Liver (tissue), 9 donors: ENCODE data around the gene MEF2B. TPM values are rescaled to one million over a fixed set of nuclear protein-coding genes. Genes with fewer than 3 reads are reported as not detected.

Source experiments
- DNase-seq: peaks from one replicate; pipeline ENCODE4 v3.0.0-alpha.2; 2017; ENCODE audit warnings: low spot score
- H3K27ac ChIP-seq, 2 donors: one replicate each; pipeline ENCODE4 v1.7.0; 2013; ENCODE audit warnings: inconsistent platforms in 2 of 2, low read length in 2 of 2, control low read depth in 1 of 2, low read depth in 1 of 2, mild to moderate bottlenecking in 1 of 2
- H3K27me3 ChIP-seq, 4 donors: one replicate each; pipeline versions ENCODE4 v1.6.1 to v1.7.0; 2013; ENCODE audit warnings: low read length in 3 of 4, inconsistent platforms in 1 of 4, mild to moderate bottlenecking in 1 of 4, moderate library complexity in 1 of 4; ENCODE audit not compliant: control insufficient read depth in 4 of 4, insufficient read depth in 4 of 4
- H3K36me3 ChIP-seq, 4 donors: one replicate each; pipeline versions ENCODE4 v1.6.1 to v1.7.0; 2013; ENCODE audit warnings: low read length in 3 of 4, mild to moderate bottlenecking in 3 of 4, low read depth in 1 of 4, moderate library complexity in 1 of 4; ENCODE audit not compliant: control insufficient read depth in 4 of 4, insufficient read depth in 3 of 4
- H3K4me1 ChIP-seq, 4 donors: one replicate each; pipeline versions ENCODE4 v1.6.1 to v1.7.0; 2013; ENCODE audit warnings: low read length in 3 of 4, mild to moderate bottlenecking in 3 of 4, moderate library complexity in 1 of 4; ENCODE audit not compliant: control insufficient read depth in 4 of 4, insufficient read depth in 4 of 4
- H3K4me3 ChIP-seq, 3 donors: one replicate each; pipeline versions ENCODE4 v1.6.1 to v1.7.0; 2013; ENCODE audit warnings: low read length in 3 of 3, control low read depth in 1 of 3, low read depth in 1 of 3, mild to moderate bottlenecking in 1 of 3
- H3K9ac ChIP-seq, 2 donors: one replicate each; pipeline ENCODE4 v1.7.0; 2013; ENCODE audit warnings: low read length in 2 of 2, mild to moderate bottlenecking in 2 of 2, moderate library complexity in 2 of 2, control low read depth in 1 of 2, low read depth in 1 of 2
- H3K9me3 ChIP-seq, 4 donors: one replicate each; pipeline versions ENCODE4 v1.6.1 to v1.7.0; 2013; ENCODE audit warnings: low read length in 3 of 4; ENCODE audit not compliant: control insufficient read depth in 4 of 4
- CTCF ChIP-seq: fragments of 150-350 bp; IDR thresholded peaks from 2 replicates; pipeline ENCODE4 v1.5.1; 2017; ENCODE audit warnings: improper control_type of control experiment, low read depth, low read length; ENCODE audit not compliant: missing input control
- EGR1 ChIP-seq, 2 donors: IDR thresholded peaks; 2 replicates each; pipeline ENCODE4 v1.6.1; 2016 to 2018; ENCODE audit warnings: antibody characterized with exemption in 2 of 2, low read depth in 2 of 2
- FOXA1 ChIP-seq: IDR thresholded peaks from 2 replicates; pipeline ENCODE4 v1.6.1; 2016; ENCODE audit warnings: antibody characterized with exemption
- FOXA2 ChIP-seq: IDR thresholded peaks from 2 replicates; pipeline ENCODE4 v1.6.1; 2016; ENCODE audit warnings: antibody characterized with exemption
- GABPA ChIP-seq, 2 donors: IDR thresholded peaks in 1 of 2; conservative IDR thresholded peaks in 1 of 2; 2 replicates each; pipeline ENCODE4 v1.6.1; 2016; ENCODE audit warnings: antibody characterized with exemption in 2 of 2, mild to moderate bottlenecking in 1 of 2, moderate library complexity in 1 of 2
- HNF4A ChIP-seq, 2 donors: conservative IDR thresholded peaks; 2 replicates each; pipeline ENCODE4 v1.6.1; 2016; ENCODE audit warnings: antibody characterized with exemption in 2 of 2, mild to moderate bottlenecking in 2 of 2
- HNF4G ChIP-seq: IDR thresholded peaks from 2 replicates; pipeline ENCODE4 v1.6.1; 2016; ENCODE audit warnings: antibody characterized with exemption
- JUND ChIP-seq, 2 donors: IDR thresholded peaks; 2 replicates each; pipeline ENCODE4 v1.6.1; 2016; ENCODE audit warnings: antibody characterized with exemption in 2 of 2
- RAD21 ChIP-seq, 2 donors: IDR thresholded peaks; 2 replicates each; pipeline ENCODE4 v1.6.1; 2016; ENCODE audit warnings: antibody characterized with exemption in 2 of 2, mild to moderate bottlenecking in 2 of 2
- RXRA ChIP-seq, 2 donors: IDR thresholded peaks; 2 replicates each; pipeline ENCODE4 v1.6.1; 2017 to 2018; ENCODE audit warnings: antibody characterized with exemption in 2 of 2, mild to moderate bottlenecking in 1 of 2
- SP1 ChIP-seq: IDR thresholded peaks from 2 replicates; pipeline ENCODE4 v1.6.1; 2018; ENCODE audit warnings: antibody characterized with exemption, mild to moderate bottlenecking
- WGBS: extraction: QIAGEN DNeasy Blood & Tissue Kit; methylation state at CpG from one replicate; pipeline ENCODE4 v1.1.7; 2013; 5-methylcytosine and 5-hydroxymethylcytosine counted together
- polyA plus RNA-seq, 2 donors: library from polyadenylated mRNA; stranded (reverse) in 1 of 2; unstranded in 1 of 2; fragments of 200-250 nt in 1 of 2; fragments of >200 nt in 1 of 2; fragmentation: Nextera tagmentation in 1 of 2; extraction: Ambion mirVana in 1 of 2; gene quantifications; one replicate each; pipeline versions ENCODE4 v1.2.1 to v1.2.3, GENCODE V29; 2013 to 2015
- total RNA-seq, 2 donors: library from RNA; depleted of rRNA; stranded (reverse); fragments of >200 nt; gene quantifications; one replicate each; pipeline ENCODE4 v1.2.3, GENCODE V29; 2014
- TF ChIP-seq, protein P1 (sequence below): IDR thresholded peaks from 2 replicates; pipeline ENCODE4 v1.6.1; 2016; ENCODE audit warnings: antibody characterized with exemption
- TF ChIP-seq, protein P2 (sequence below): IDR thresholded peaks from 2 replicates; pipeline ENCODE4 v1.6.1; 2016; ENCODE audit warnings: antibody characterized with exemption, mild to moderate bottlenecking
- TF ChIP-seq, protein P3 (sequence below): IDR thresholded peaks from 2 replicates; pipeline ENCODE4 v1.6.1; 2016; ENCODE audit warnings: antibody characterized with exemption
- donor health status: healthy.
- donor health status: healthy.
- donor health status: healthy.
- donor health status: healthy.
- donor health status: healthy.

MEF2B gene
- total and polyA plus RNA-seq, 4 donors, result 0.08 to 0.39 (median 0.30) TPM; not detected in 1

DNA sequence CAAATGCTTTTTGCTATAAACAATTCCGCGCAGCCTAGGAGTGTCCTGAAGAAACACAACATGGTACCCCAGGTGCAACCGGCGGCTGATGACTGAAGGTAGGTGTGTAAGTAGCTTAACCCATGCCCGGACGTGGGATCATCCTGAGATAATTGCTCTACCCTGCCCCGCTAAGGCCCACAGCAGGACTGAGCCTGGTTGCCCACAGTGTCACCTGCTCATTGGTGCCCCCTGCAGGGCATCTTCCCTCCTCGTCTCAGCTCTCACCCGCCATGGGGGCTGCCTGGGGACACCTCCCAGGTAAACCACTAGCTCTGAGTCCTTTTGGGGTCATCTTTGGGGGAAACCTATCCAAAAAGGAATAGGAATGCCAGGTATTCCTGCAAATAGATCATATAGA is 54.1 kb downstream of the MEF2B start:
- Histone ChIP-seq H3K4me1 (peaks cover 0 to 26% (median 15%) of the 10 kb centered on the region in 4 donors), H3K9ac (no peak overlapping the region), H3K36me3 (peaks cover 0 to 11% (median 1%) of the 10 kb centered on the region in 4 donors), H3K27ac (no peak overlapping the region), H3K9me3 (no peaks in the 10 kb centered on the region), H3K27me3 (no peaks in the 10 kb centered on the region), H3K4me3 (no peak overlapping the region)
- peak; percentile 77 for DNase-seq
- WGBS, result 74% methylated on average over 9 of the region's 9 CpGs
- no peak for TF ChIP-seq HNF4G
- TF ChIP-seq EGR1 (IDR thresholded peaks at IDR 0.05; ENCODE audit: low read depth in 2 of 2), result no peak
- TF ChIP-seq FOXA2, result no peak
- TF ChIP-seq CTCF, result peak; percentile 54
- TF ChIP-seq, protein P1, sequence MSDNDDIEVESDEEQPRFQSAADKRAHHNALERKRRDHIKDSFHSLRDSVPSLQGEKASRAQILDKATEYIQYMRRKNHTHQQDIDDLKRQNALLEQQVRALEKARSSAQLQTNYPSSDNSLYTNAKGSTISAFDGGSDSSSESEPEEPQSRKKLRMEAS, result no peak
- TF ChIP-seq, protein P2, sequence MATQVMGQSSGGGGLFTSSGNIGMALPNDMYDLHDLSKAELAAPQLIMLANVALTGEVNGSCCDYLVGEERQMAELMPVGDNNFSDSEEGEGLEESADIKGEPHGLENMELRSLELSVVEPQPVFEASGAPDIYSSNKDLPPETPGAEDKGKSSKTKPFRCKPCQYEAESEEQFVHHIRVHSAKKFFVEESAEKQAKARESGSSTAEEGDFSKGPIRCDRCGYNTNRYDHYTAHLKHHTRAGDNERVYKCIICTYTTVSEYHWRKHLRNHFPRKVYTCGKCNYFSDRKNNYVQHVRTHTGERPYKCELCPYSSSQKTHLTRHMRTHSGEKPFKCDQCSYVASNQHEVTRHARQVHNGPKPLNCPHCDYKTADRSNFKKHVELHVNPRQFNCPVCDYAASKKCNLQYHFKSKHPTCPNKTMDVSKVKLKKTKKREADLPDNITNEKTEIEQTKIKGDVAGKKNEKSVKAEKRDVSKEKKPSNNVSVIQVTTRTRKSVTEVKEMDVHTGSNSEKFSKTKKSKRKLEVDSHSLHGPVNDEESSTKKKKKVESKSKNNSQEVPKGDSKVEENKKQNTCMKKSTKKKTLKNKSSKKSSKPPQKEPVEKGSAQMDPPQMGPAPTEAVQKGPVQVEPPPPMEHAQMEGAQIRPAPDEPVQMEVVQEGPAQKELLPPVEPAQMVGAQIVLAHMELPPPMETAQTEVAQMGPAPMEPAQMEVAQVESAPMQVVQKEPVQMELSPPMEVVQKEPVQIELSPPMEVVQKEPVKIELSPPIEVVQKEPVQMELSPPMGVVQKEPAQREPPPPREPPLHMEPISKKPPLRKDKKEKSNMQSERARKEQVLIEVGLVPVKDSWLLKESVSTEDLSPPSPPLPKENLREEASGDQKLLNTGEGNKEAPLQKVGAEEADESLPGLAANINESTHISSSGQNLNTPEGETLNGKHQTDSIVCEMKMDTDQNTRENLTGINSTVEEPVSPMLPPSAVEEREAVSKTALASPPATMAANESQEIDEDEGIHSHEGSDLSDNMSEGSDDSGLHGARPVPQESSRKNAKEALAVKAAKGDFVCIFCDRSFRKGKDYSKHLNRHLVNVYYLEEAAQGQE, result no peak
- TF ChIP-seq, protein P3, sequence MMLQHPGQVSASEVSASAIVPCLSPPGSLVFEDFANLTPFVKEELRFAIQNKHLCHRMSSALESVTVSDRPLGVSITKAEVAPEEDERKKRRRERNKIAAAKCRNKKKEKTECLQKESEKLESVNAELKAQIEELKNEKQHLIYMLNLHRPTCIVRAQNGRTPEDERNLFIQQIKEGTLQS, result no peak
- no peak for TF ChIP-seq GABPA (IDR thresholded peaks at IDR 0.05 in 1 of 2, conservative IDR thresholded peaks at IDR 0.05 in 1 of 2)
- TF ChIP-seq SP1, result no peak
- TF ChIP-seq RXRA (IDR thresholded peaks at IDR 0.05), result no peak
- TF ChIP-seq HNF4A (conservative IDR thresholded peaks at IDR 0.05), result no peak
- TF ChIP-seq RAD21 (IDR thresholded peaks at IDR 0.05), result peak; percentile 72 to 75
- no peak for TF ChIP-seq JUND (IDR thresholded peaks at IDR 0.05)

DNA sequence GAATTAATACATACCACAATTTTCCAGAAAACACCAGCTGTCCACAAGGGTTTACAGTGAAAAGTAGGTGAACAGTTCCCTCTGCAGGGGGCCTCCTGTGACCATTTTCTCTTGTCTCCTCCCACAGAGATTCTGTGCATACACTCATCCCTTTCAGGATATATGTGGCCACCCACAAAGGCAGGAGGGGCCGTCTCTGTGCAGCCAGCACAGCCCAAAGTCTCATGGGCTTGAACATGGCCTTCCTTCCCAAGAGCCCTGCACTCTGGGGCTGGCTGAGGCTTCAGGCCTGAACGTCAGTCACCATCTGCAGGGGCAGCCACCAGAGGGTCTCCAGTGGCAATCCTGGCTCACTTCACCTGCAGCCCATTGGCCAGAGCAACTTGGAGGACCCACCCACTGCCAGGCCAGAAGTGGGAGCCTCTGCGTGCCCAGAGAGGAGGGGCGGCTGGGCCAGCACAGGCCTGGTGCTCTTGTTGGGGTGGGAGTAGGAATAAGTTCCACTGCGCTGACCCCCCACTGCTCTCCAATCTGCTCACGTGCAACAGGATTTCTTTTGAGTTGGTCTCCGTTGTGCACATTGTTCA is 56.9 kb downstream of the MEF2B start:
- Histone ChIP-seq H3K27ac (no peak overlapping the region), H3K9me3 (no peaks in the 10 kb centered on the region), H3K9ac (no peak overlapping the region), H3K4me3 (no peak overlapping the region), H3K36me3 (peaks cover 0 to 3% (median 0%) of the 10 kb centered on the region in 4 donors), H3K4me1 (peaks cover 2 to 30% (median 19%) of the 10 kb centered on the region in 4 donors), H3K27me3 (no peaks in the 10 kb centered on the region)
- WGBS, result 77% methylated on average over 7 of the region's 7 CpGs
- no peak for DNase-seq
- TF ChIP-seq FOXA1 (no peak), RAD21 (IDR thresholded peaks at IDR 0.05) (peak; percentile 21 to 27)
